ENCODE measurements around the gene SLC9C2.
"Not testable (repeated sequence)": the region's sequence is repeated elsewhere in the genome, so short reads cannot be mapped to it uniquely, and the experiment has no call there.

The SLC9C2 gene

DNA sequence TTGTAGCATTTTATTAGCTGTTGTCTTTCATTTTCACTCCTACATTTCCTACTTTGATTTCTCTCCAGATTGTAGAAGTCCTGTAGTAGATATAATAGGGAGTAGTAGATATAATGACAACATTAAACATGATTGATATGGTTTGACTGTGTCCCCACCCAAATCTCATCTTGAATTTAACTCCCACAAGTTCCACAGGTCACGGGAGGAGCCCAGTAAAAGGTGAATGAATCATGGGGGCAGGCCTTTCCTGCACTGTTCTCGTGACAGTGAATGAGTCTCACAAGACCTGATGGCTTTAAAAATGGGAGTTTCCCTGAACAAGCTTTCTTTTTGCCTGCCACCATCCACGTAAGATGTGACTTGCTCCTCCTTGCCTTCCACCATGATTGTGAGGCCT, 133.2 kb downstream of the SLC9C2 start:
- H3K27ac ChIP-seq = no peak overlapping the region
- TF ChIP-seq CTCF (conservative IDR thresholded peaks at IDR 0.05) = no peak

DNA sequence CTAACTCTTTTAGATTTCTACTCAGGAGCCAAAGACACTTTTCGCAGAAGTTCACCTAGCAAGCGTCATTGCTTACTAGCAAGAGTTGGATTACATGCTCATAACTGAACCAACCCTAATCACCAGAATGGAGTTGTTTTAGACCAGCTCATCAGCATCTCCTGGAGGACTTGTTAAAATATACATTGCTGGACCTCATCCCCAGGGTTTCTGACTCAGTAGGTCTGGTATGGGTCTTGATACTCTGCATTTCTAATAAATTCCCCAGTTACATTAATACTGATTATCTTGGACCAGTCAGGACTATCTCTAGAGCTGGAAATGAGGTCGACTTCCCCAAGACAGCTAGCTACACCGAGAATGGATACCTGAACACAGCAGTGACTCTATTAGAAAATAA, 135.4 kb downstream of the SLC9C2 start:
- no peak for TF ChIP-seq CTCF (conservative IDR thresholded peaks at IDR 0.05)

GRCh38 chr1:173464185-173464584, 138.7 kb downstream of the SLC9C2 start:
- H3K27ac ChIP-seq = not testable (repeated sequence)

More for the DNA sequence above, 135.4 kb downstream of the SLC9C2 start:
- H3K27ac ChIP-seq = no peak overlapping the region

GRCh38 chr1:173462666-173463065, 140.2 kb downstream of the SLC9C2 start:
- H3K27ac ChIP-seq = not testable (repeated sequence)

- TF ChIP-seq CTCF (conservative IDR thresholded peaks at IDR 0.05) = no peak
- H3K27ac ChIP-seq = no peak overlapping the region
These were observed 143.0 kb downstream of the SLC9C2 start for GRCh38 chr1:173459885-173460284.

DNA sequence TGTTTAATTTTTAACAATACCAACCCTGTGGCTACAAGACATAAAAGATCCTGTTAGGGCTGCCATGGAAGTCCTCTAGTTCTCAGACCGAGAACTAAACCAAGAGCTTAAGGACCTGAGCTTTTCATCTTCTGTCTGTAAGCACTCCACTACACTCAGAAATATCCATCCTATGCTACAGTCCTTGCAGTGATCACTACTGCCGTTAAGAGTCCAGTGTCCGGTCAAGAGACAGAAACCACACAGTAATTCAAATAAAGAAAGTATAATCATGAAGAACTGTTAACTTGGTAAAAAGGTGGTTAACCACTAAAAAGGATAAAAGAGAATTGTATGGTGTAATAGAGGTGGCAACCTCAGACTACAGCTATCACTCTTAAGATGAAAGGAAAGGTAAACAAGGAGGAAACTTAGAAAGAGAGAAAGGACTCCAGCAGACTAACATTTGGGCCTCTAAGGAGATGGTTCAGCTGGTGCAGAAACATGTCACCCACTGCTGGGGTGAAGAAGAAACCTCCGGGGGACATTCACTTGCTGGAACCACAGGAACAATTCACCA, 147.8 kb downstream of the SLC9C2 start:
- no peak overlapping the region for H3K27ac ChIP-seq
- no peak for TF ChIP-seq CTCF (conservative IDR thresholded peaks at IDR 0.05)

DNA sequence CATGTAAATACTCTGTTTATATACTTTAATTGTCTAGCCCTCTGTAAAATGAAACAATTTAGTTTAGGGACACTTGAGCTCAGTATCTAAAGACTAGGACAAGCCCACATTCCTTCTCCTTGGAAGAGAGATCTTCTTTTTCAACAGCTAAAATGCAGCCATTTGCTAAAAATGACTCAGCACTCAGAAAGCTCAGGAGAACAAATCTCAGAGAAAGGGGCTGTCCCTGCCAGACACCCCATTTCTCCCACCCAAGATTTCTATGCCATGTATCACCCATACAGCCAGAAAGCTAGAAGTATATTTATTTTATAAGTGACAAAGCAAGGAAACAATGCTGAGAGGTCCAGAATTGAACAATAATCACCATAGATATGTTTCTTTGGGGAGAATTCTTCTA, 148.9 kb downstream of the SLC9C2 start:
- no peak for TF ChIP-seq CTCF (conservative IDR thresholded peaks at IDR 0.05)
- H3K27ac ChIP-seq = no peak overlapping the region; the same call in 1 of the 2 replicates

DNA sequence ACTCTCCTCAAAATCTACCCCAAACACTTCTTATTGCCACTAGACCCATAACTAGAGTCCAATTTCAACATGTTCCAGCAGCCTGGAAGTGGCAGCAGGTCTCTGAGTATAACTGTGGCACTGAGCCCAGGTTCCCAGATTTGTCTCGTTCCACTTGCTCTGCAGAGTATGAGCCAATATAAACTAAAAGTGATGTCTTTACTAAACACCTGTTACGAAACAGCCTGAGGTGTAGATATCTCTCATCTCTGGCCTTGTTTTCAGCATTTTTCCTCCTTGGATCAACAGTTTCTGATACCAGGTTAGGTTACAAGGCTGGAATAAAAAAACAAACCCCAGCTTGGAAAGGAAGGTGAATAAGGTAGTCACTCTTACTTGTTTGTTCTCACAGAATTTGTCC, 150.9 kb downstream of the SLC9C2 start:
- peak overlapping the region; percentile 78 for H3K27ac ChIP-seq
- TF ChIP-seq CTCF (conservative IDR thresholded peaks at IDR 0.05) = no peak
